ENCODE measurements around the gene CACNA2D2. TPM values are rescaled to one million over a fixed set of nuclear protein-coding genes. Genes with fewer than 3 reads are reported as not detected.

Gene CACNA2D2
- total and polyA plus RNA-seq, 2 of the 13 experiments (the other 11 are each of a cell fraction or from before 2014, with no cell fraction given), result not detected

DNA sequence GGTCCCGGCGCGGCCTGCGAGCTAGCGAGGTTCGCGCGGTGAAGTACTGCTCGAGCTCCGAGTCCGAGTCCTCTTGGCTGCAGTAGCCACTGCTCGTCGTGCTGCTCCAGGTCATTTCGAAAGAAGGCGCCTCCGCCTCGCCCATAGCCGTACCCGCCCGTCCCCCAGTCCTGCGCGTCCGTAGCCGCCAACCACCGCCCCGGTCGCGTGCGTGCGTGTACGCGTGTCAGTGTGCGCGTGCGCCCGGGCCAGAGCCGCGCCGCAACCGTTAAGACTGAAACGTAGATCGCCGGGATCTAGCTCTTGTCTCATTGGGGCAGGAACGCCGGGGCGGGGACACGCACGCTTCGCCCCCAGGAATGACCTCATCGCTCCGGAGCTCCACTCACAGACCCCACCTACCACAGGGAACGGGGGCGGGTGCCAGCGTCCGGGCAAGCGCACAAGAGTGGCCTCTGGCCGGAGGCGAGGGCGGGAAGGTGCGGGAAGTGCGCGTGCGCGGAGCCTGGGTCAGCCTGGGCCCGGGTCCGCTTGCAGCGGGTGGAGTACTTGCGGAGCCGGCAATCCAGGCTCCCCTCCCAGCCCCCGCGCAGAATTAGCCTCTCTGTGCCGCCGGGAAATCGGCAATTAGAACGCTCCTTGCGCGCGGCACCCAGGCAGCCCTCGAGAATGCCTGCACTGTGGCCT, 166.1 kb downstream of the CACNA2D2 start (continued):
- TF ChIP-seq ZSCAN29 (CRISPR knock-in tag; conservative IDR thresholded peaks at IDR 0.05) (peak; percentile 60), ATF7-NPFF (CRISPR knock-in tag; IDR thresholded peaks at IDR 0.05; ENCODE audit: low read depth) (peak; percentile 86), ZNF883 (CRISPR knock-in tag; IDR thresholded peaks at IDR 0.05; ENCODE audit: not compliant biosample characterization) (peak; percentile 59), MATR3 (CRISPR knock-in tag; IDR thresholded peaks at IDR 0.05) (no peak), ZNF431 (CRISPR knock-in tag; IDR thresholded peaks at IDR 0.05; ENCODE audit: borderline replicate concordance, low read depth) (peak; percentile 86; the same call in 1 of the 2 replicates), KAT8 (CRISPR knock-in tag; IDR thresholded peaks at IDR 0.05) (peak; percentile 65), CCAR2 (optimal IDR thresholded peaks at IDR 0.05; ENCODE audit: low read depth, low read length) (no peak), U2AF1 (optimal IDR thresholded peaks at IDR 0.05; ENCODE audit: low read depth, low read length) (no peak), RBAK (CRISPR knock-in tag; IDR thresholded peaks at IDR 0.05) (no peak), ZNF776 (CRISPR knock-in tag; IDR thresholded peaks at IDR 0.05) (peak; percentile 94), ZNF549 (CRISPR knock-in tag; IDR thresholded peaks at IDR 0.05) (no peak), ZMAT3 (CRISPR knock-in tag; conservative IDR thresholded peaks at IDR 0.05) (peak; percentile 78; the same call in 1 of the 2 replicates), GLI4 (CRISPR knock-in tag; IDR thresholded peaks at IDR 0.05; ENCODE audit: borderline replicate concordance) (no peak; the same call in 1 of the 2 replicates), ZNF598 (CRISPR knock-in tag; IDR thresholded peaks at IDR 0.05; ENCODE audit: borderline replicate concordance) (no peak), ZNF564 (CRISPR knock-in tag; IDR thresholded peaks at IDR 0.05) (peak; percentile 87; the same call in 1 of the 2 replicates), ZNF644 (CRISPR knock-in tag; IDR thresholded peaks at IDR 0.05; ENCODE audit: low read depth) (no peak), CHCHD3 (CRISPR knock-in tag; IDR thresholded peaks at IDR 0.05) (0 out of 2 replicates have a peak, but pooled peaks have one; percentile 10), TRIM24 (CRISPR knock-in tag; IDR thresholded peaks at IDR 0.05) (no peak)
- TF ChIP-seq, protein P1, sequence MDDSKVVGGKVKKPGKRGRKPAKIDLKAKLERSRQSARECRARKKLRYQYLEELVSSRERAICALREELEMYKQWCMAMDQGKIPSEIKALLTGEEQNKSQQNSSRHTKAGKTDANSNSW (CRISPR knock-in tag; IDR thresholded peaks at IDR 0.05; ENCODE audit: borderline replicate concordance), result no peak
- TF ChIP-seq, protein P2, sequence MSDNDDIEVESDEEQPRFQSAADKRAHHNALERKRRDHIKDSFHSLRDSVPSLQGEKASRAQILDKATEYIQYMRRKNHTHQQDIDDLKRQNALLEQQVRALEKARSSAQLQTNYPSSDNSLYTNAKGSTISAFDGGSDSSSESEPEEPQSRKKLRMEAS (IDR thresholded peaks at IDR 0.05), result peak; percentile 93
- TF ChIP-seq, protein P3, sequence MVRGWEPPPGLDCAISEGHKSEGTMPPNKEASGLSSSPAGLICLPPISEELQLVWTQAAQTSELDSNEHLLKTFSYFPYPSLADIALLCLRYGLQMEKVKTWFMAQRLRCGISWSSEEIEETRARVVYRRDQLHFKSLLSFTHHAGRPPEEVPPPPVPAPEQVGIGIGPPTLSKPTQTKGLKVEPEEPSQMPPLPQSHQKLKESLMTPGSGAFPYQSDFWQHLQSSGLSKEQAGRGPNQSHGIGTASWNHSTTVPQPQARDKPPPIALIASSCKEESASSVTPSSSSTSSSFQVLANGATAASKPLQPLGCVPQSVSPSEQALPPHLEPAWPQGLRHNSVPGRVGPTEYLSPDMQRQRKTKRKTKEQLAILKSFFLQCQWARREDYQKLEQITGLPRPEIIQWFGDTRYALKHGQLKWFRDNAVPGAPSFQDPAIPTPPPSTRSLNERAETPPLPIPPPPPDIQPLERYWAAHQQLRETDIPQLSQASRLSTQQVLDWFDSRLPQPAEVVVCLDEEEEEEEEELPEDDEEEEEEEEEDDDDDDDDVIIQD (CRISPR knock-in tag; IDR thresholded peaks at IDR 0.05; ENCODE audit: low read depth), result peak; percentile 43; the same call in 1 of the 2 replicates
- TF ChIP-seq, protein P4, sequence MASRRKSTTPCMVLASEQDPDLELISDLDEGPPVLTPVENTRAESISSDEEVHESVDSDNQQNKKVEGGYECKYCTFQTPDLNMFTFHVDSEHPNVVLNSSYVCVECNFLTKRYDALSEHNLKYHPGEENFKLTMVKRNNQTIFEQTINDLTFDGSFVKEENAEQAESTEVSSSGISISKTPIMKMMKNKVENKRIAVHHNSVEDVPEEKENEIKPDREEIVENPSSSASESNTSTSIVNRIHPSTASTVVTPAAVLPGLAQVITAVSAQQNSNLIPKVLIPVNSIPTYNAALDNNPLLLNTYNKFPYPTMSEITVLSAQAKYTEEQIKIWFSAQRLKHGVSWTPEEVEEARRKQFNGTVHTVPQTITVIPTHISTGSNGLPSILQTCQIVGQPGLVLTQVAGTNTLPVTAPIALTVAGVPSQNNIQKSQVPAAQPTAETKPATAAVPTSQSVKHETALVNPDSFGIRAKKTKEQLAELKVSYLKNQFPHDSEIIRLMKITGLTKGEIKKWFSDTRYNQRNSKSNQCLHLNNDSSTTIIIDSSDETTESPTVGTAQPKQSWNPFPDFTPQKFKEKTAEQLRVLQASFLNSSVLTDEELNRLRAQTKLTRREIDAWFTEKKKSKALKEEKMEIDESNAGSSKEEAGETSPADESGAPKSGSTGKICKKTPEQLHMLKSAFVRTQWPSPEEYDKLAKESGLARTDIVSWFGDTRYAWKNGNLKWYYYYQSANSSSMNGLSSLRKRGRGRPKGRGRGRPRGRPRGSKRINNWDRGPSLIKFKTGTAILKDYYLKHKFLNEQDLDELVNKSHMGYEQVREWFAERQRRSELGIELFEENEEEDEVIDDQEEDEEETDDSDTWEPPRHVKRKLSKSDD (CRISPR knock-in tag; IDR thresholded peaks at IDR 0.05; ENCODE audit: low read depth), result 0 out of 2 replicates have a peak, but pooled peaks have one; percentile 9
- TF ChIP-seq, protein P5, sequence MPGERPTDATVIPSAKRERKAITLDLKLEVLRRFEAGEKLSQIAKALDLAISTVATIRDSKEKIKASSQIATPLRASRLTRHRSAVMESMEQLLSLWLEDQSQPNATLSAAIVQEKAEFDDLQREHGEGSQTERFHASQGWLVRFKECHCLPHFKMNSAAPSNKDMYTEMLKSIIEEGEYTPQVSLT (CRISPR knock-in tag; IDR thresholded peaks at IDR 0.05; ENCODE audit: borderline replicate concordance, low read depth), result no peak

All from HepG2 (cell line).